Measurements from ENCODE around the gene DTWD2.
"Not testable (repeated sequence)": the region's sequence is repeated elsewhere in the genome, so short reads cannot be mapped to it uniquely, and the experiment has no call there.

Gene DTWD2

DNA sequence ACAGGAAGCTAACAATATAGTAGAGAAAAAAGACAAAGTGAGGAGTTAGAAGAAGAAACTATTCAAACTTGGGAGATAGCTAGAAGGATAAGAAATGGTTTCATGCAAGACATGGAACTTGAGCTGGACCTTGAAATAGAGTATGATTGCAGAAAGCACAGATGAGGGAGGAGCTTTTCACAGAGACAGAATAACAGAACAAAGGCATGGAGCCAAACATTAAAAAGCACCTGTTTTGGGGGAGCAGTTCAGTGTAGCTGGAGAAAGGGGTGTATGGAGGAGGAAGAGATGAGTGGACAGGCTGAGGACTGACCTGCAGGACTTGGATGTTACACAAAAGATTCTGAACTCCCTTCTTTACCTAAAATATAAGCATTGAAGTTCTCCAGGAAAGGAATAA, 25.2 kb downstream of the DTWD2 start:
- intact Hi-C loops (cut with DNase I) = no loop called here
- DNase-seq = no peak

GRCh38 chr5:118960557-118960956, 27.8 kb downstream of the DTWD2 start:
- intact Hi-C loops (cut with DNase I) = no loop called here
- no peak for DNase-seq

- intact Hi-C loops (cut with DNase I) = no loop called here
- DNase-seq = no peak
Measured at GRCh38 chr5:118956727-118957126, 31.6 kb downstream of the DTWD2 start.

- intact Hi-C loops (cut with DNase I) = no loop called here
- no peak for DNase-seq
Measured at GRCh38 chr5:118953652-118954005, 34.7 kb downstream of the DTWD2 start.

GRCh38 chr5:118952992-118953651, 35.2 kb downstream of the DTWD2 start:
- intact Hi-C loops (cut with DNase I) = no loop called here
- DNase-seq = no peak

GRCh38 chr5:118952306-118952705, 36.0 kb downstream of the DTWD2 start:
- DNase-seq; intact Hi-C loops (cut with DNase I): not testable (repeated sequence)

DNA sequence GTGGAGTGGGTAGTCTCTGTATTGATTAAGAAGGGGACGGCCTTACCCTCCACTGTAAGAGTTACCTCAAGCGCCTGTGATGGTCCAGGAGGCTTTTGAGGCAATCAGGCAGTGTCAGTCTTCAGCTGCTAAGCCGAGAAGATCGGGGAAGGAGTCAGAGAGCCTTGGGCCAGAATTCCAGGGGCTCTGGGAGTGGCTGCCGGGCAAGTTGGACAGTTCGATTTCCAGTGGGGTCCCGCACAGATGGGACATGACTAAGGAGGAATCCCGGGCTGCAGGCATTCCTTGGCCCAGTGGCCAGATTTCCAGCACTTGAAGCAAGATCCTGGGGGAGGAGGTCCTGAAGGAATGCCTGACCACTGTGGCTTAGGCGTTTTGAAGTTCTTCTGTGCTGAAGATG, 38.0 kb downstream of the DTWD2 start:
- DNase-seq; intact Hi-C loops (cut with DNase I): not testable (repeated sequence)

DNA sequence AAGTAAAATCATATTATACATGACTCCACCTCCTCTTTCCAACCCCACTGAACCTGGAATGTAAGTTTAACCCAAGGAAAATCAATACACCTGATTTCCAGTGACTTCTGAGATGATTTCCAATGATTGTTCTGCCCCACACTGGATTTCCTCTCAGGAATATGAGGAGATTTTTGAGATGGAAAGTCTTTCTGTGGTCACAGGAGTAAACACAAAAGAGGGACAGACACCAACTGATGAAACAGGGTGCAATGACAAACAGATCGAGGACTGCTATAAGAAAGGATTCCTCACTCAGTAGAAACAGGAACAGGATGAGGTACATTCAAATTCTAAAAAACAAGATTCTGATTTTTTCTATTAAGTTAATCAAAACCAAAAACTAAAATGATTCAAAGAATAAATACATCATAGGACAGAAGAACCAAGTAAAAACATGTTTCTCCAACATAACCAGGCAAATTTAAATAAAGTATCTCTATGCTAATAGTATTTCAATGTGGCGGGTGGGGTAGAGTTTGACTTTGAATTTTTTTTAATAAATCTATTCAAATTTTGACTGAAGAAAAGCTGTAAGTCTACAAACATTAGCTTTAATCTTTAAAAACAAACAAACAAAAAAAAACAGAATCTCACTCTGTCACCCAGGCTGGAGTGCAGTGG, 42.1 kb downstream of the DTWD2 start:
- DNase-seq = no peak
- intact Hi-C loops (cut with DNase I) = no loop called here

- intact Hi-C loops (cut with DNase I) = no loop called here
- no peak for DNase-seq
Measured at GRCh38 chr5:118937393-118938061, 50.8 kb downstream of the DTWD2 start.

GRCh38 chr5:118933703-118934102, 54.6 kb downstream of the DTWD2 start:
- intact Hi-C loops (cut with DNase I) = no loop called here
- DNase-seq = no peak

DNA sequence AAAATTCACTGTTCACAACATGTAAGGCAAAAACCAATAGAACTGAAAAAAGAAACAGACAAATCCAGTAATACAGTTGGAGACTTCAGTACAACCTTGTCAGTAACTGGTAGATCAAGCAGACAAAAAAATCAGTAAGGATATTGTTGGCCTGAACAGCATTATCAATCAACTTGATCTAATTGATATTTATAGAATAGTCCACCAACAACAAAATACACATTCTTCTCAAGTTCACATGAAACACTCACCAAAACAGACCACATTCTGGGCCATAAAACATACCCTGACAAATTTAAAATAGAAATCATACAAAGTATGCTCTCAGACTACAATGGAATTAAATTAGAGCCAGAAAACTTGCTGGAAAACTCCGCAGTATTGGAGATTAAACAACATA, 56.8 kb downstream of the DTWD2 start:
- DNase-seq = no peak
- intact Hi-C loops (cut with DNase I) = no loop called here

- no peak for DNase-seq
- intact Hi-C loops (cut with DNase I) = no loop called here
Measured at GRCh38 chr5:118924006-118924389, 64.3 kb downstream of the DTWD2 start.

- intact Hi-C loops (cut with DNase I) = no loop called here
- DNase-seq = no peak
Measured at GRCh38 chr5:118923295-118924005, 64.9 kb downstream of the DTWD2 start.

GRCh38 chr5:118921866-118922265, 66.5 kb downstream of the DTWD2 start:
- no peak for DNase-seq
- intact Hi-C loops (cut with DNase I) = no loop called here

DNA sequence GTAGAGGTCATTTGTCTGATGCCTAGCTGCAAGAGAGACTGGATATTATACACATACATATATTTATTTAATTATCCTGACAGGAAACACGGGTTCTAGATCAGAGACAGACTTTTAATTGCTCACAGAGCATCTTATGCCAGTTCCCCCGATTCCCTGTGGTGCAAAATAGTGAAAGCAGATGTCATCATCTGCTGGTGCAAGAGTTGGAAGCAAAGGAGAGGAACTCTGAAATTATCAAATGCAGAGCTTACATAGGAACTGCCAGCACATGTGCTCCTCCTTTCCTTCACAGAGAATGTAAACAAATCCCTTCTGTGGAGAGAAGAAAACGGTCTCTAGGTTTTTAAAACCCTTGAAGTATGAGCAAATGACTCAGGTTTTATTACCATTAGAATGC, 69.3 kb downstream of the DTWD2 start:
- DNase-seq = no peak
- intact Hi-C loops (cut with DNase I) = no loop called here

- intact Hi-C loops (cut with DNase I) = no loop called here
- no peak for DNase-seq
Measured at GRCh38 chr5:118918232-118918631, 70.1 kb downstream of the DTWD2 start.

DNA sequence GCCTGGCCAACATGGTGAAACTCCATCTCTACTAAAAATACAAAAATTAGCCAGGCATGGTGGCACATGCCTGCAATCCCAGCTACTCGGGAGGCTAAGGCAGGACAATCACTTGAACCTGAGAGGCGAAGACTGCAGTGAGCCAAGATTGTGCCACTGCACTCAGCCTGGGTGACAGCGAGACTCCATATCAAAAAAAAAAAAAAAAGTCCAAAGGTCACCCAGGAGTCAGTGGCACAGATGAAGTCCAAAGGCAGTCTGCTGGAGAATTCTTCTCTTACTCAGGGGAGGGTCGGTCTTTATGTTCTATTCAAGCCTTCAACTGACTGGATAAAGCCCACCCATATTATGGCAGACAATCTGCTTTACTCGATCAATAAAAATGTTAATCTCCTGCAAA, 80.8 kb downstream of the DTWD2 start:
- intact Hi-C loops (cut with DNase I); DNase-seq: not testable (repeated sequence)

GRCh38 chr5:118906947-118907346, 81.4 kb downstream of the DTWD2 start:
- DNase-seq = no peak
- intact Hi-C loops (cut with DNase I) = no loop called here

- intact Hi-C loops (cut with DNase I) = no loop called here
- no peak for DNase-seq
Measured at GRCh38 chr5:118905196-118905595, 83.2 kb downstream of the DTWD2 start.

Measured in head of caudate nucleus (tissue), 42 donors.